HG03045 (cell line): ENCODE measurements around the gene IGSF23.
"Not testable (repeated sequence)": the region's sequence is repeated elsewhere in the genome, so short reads cannot be mapped to it uniquely, and the experiment has no call there.

Experiments
- ATAC-seq: cut with Tn5 transposase; IDR thresholded peaks from one replicate; pipeline ENCODE4 v1.9.1; 2021; ENCODE audit warnings: mild to moderate bottlenecking, moderate library complexity; ENCODE audit not compliant: unreplicated experiment

IGSF23 gene

DNA sequence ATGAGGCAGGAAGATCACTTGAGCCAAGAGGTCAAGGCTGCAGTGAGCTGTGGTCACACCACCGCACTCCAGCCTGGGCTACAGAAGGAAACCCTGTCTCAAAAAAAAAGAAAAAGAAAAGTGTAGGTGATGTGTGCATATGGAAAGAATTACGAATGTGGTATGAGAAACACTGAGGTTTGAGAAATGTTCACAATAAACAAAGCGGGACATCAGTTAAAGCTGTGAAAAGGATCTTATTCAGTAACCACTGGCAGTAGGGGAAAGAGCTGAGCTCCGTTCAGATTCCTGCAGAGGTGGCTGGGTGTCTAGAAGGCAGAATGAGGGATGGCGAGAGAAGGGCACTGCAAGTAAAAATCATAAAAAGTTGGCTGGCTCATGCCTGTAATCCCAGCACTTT lies 4.1 kb upstream of the IGSF23 start:
- ATAC-seq: no peak

DNA sequence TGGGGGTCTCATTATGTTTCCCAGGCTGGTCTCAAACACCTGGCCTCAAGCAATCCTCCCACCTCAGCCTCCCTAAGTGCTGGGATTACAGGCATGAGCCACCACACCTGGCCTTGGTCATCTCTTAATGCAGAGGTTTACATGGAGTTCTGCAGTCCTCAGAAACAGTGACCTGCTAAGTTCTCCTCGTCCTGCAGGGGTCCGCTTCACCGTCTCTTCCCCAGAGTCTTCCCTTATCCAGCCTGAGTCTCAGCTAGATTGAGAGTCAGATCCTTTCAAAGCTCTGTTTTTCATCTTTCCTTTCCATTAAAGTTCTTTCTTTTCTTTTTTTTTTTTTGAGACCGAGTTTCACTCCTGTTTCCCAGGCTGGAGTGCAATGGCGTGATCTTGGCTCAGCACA lies 2.9 kb upstream of the IGSF23 start:
- ATAC-seq: not testable (repeated sequence)

DNA sequence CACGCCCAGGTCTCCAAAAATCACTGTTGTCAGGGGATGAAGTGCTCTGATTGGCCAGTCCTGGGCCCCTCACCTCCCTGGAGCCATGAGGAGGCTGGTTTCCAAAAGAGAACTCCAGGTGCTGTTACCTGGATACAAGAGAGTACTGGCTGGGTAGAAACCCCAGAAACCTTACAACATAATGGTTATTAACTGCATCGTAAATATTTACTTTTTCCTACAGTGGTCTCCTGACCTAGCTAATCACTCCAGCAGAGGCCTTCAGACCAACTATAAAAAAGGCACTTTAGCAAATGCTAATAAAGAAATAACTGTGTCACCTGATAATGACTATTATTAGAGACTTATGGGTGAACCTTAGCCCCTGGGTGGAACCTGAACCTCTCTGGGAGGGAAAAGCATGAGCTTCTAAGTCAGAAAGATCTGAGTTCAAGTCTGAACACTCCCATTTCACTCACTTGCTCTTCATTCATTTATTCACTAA lies 1.5 kb upstream of the IGSF23 start:
- no peak for ATAC-seq

DNA sequence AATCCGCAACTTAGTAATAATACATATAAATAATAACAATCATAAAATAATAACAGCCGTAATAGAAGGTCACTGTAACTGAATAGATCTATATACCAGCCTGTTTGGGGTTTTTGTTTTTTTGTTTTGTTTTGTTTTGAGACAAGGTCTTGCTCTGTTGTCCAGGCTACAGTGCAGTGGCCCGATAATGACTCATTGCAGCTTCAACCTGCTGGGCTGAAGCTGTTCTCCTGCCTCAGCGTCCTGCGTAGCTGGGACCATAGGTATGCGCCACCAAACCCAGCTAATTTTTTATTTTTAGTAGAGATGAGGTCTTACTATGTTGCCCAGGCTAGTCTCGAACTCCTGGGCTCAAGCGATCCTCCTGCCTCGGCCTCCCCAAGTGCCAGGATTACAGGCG lies 950 bp downstream of the IGSF23 start:
- ATAC-seq: no peak

DNA sequence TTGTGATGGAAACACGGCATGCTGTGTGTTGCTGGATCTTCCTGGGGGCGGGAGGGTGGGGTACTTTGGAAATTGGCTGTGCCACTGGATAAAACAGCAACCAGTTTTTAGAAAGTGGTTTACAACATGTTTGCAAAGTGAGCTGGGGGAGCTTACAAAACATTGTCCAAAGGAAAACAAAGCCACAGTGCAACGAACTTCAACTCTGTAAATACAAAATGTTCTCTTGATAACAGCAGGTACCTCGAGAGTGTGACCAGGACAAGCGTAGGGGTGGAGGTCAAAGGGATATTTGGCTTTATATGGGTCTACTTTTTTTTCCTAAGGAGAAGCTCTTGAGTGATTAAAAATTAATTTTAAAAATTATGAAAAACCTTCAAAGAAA lies 2.5 kb downstream of the IGSF23 start:
- ATAC-seq: no peak

DNA sequence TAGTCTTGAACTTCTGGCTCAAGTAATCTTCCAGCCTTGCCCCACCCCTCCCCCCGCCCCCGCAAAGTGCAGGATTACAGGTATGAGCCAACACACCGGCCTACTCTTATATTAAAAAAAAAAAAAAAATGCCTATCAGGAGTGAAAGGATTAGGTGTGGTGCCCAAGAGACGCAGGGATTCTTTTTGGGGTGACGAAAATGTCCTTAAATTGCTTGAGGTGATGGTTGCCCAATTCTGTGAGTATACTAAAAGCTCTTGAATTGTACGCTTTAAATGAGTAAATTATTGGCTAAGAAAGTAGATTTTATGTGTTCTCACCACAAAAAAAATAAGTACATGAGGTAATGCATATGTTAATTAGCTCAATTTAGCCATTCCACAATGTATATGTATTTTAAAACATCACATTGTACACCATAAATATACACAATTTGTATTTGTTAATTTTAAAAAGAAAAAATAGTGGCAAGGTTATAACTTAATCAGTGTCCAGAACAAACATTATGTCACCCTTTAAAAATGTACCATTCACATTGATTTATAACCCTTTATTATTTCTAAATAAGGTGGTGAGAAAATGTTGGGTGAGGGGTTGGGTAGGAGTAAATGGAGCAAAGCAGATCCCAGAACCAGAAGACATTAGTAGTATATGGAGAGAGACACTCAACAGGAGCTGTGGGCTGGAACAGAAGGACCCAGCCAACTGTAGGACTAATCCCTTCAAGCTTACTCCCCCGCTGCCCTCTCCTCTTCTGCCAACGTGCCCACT lies 3.9 kb downstream of the IGSF23 start:
- no peak for ATAC-seq

DNA sequence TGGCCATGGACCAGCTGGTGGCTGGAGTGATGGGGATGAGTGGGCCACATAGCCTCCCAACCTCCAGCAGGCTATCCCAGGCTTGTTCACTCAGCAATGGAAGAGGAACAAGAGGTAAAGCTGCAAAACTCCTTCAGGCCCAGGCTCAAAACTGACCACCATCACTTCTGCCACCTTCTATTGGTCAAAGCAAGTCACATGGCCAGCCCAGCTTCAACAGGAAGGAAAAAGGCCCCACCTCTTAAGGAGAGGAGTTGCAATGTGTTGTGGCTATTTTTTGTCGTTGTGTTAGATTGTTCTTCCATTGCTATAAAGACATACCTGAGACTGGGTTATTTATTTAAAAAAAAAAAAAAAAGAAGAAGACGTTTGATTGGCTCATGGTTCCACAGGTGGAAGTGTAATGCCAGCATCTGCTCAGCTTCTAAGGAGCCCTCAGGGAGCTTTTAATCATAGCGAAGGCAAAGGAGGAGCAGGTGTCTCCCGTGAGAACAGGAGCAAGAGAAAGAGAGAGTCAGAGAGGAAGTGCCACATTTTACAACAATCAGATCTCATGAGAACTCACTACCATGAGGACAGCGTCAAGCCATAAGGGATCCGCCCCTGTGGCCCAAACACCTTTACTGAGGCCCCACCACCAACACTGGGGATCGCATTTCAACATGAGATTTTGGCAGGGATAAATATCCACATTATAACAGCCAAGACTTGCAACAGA lies 5.4 kb downstream of the IGSF23 start:
- no peak for ATAC-seq

DNA sequence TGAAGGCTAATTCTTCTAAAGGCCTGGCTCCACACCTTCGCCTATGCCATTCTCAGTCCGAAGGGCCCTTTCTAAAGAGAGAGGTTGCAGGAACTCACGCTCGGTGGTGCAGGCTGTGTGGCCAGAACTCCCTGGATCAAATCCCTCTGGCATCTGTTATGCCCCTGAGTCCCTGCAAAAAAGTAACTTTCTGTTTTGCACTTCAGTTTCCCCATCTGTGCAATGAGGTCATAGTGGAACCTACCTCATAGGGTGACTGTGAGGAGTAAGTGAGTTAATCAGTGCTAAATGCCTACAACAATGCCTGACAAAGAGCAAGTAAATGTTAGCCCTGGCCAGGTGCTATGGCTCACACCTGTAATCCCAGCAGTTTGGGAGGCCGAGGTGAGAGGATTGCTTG lies 7.3 kb downstream of the IGSF23 start:
- ATAC-seq: no peak

DNA sequence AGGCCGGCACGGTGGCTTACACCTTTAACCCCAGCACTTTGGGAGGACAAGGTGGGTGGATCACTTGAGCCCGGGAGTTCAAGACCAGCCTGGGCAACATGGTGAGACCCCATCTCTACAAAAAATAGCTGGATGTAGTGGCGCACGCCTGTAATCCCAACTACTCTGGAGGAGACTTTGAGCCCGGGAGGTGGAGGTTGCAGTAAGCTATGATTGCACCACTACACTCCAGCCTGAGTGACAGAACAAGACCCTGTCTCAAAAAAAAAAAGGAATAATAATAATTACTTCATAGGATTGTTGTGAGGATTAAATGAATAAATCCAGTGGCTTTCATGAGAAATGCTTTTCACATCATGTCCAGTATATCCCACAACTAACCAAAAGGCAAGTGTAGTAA lies 8.0 kb downstream of the IGSF23 start:
- ATAC-seq: no peak

DNA sequence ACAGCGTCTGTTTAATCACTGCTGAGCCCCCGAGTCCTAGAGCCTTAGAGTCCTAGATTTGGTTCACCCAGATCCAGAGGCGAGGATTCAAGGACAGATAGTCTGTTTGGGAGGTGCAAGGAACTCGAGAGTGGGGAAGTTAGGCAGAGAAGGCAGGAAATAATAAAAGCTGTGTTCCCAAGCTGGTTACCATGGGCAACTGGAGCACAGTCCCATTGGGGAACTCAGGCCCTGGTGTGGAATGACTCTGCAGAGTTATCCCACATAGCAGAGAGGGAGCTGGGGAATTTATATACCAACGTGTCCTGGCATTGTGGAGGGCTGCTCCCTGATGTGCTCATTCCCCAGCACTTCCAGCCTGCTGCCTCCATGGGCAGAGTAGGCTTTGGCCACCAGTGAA lies 9.7 kb downstream of the IGSF23 start:
- ATAC-seq: no peak

DNA sequence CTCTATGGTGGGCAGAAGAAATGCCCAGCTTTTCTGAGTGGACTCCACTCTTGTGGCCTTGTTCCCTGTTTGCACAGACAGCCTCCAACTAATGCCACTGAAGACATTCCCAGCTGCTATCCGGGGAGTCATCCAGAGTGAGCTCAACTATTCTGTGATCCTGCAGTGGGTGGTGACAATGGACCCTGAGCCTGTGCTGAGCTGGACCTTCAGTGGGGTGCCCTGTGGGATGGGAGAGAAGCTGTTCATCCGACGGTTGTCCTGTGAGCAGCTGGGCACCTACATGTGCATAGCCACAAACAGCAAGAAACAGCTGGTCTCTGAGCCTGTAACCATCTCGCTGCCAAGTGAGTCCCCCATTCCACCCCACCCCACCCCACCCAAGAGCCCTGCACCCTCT lies 10.3 kb downstream of the IGSF23 start:
- no peak for ATAC-seq

DNA sequence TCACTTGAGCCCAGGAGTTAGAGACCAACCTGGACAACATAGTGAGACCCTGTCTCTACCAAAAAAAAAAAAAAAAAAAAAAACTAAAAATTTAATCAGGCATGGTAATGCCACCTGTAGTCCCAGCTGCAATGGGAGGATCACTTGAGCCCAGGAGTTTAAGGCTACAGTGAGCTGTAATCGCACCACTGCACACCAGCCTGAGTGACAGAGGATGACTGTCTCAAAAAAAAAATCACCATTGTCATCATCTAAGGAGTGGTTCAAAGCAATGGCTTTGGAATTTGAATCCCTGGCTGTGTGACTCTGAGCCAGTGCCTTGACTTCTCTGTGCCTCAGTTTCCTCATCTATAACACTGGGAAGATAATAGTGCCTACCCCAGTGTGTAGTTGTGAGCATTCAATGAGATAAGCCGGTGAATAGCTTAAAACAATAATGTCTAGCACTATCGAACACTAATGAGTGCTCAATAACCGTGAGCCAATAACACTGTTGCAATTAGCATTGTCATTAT lies 11.5 kb downstream of the IGSF23 start:
- no peak for ATAC-seq

DNA sequence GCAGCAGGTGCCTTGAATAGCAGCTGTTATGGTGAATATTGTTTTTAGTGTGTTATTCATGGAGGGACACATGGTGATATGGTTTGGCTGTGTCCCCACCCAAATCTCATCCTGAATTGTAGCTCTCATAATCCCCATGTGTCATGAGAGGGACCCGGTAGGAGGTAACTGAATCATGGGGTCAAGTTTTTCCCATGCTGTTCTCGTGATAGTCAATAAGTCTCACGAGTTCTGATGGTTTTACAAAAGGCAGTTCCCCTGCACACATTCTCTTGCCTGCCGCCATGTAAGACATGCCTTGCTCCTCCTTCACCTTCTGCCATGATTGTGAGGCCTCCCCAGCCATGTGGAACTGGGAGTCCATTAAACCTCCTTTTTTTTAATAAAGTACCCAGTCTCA lies 12.3 kb downstream of the IGSF23 start:
- not testable (repeated sequence) for ATAC-seq

DNA sequence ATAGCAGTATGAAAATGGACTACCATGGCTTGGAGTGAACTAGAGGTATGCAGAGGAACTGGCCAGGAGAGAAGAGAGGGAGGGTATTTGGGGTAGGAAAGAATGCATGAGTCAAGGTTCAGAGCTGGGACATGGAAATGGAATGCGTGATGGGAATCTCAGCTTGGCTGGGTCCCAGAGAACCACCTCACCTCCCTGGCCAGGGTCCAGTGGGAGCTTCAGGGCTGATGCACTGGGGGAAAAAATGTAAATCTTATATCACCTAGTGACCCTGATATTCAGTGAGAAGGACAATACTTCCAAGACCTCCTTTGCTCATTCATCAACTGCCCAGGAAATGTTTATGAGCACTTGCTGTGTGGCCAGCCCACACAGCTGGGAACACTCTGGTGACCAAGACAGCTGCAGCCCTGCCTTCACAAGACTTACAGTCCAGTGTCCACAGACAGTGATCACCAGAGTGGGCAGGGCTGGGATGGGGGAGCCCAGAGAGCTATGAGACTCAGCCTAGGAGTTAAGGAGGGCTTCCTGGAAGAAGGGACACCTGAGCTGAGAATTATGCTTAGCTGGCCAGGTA lies 12.8 kb downstream of the IGSF23 start:
- ATAC-seq: no peak

DNA sequence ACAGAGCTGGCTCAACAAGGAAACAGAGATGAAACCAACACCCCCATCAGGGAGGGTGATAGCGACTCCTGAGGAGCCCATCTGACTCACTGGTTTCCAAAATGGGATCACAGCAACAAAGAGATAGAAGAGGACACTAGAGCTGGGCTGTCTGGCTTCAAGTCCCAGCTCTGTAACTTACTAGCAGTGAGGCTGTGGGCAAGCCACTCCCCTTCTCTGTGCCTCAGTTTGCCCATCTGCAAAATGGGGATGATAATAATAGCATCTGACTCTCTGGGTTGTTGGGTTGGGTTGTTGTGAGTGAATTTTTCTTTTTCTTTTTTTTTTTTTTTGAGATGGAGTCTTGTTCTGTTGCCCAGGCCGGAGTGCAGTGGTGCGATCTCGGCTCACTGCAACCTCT lies 14.3 kb downstream of the IGSF23 start:
- ATAC-seq: no peak

DNA sequence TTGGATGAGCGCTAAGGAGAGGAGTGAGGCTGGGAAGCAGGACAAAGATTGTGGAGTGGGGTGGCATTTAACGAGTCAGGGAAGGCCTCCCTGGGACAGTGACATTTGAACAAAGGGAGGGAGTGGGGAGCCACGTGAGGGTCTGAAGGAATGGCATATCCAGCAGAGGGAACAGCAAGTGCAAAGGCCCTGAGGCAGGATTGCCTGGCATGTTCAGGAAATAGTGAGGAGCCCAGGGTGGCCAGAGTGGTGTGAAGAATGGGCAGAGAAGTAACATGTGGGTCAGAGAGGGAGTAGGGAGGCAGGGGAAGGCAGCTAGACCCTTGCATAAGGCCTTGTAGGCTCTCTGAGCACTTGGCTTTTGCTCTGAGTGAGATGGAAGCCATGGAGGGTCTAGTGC lies 15.4 kb downstream of the IGSF23 start:
- no peak for ATAC-seq

DNA sequence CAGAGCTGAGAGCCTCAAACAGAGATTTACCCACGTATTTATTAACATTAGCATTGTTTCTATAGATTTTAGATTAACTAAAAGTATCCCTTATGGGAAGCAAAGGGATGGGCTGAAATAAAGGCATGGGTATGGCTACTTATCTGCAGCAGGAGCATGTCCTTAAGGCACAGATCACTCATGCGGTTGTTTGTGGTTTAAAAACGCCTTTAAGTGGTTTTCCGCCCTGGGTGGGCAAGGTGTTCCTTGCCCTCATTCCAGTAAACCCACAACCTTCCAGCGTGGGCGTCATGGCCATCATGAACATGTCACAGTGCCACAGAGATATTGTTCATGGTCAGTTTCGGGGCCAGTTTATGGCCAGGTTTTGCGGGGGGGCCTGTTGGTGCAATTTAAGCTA lies 18.2 kb downstream of the IGSF23 start:
- not testable (repeated sequence) for ATAC-seq

DNA sequence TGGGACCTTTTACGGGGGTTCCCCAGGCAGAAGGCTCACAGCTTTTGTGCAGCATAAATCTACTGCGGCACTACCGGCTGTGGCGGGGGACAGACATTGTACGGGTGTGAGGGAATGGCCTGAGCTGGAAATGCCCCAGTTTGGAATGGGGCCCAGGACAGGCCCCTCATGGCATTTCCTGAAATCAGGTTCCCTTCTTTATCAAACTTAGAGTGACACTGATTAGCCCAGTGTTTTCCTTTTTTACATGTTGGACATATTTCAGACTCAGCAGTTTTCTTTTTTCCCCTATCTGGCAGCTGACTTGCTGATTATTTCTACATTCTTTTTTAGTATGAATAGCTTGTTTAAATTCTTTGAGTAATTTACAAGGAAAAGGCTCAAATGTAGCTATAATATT lies 20.7 kb downstream of the IGSF23 start:
- not testable (repeated sequence) for ATAC-seq

DNA sequence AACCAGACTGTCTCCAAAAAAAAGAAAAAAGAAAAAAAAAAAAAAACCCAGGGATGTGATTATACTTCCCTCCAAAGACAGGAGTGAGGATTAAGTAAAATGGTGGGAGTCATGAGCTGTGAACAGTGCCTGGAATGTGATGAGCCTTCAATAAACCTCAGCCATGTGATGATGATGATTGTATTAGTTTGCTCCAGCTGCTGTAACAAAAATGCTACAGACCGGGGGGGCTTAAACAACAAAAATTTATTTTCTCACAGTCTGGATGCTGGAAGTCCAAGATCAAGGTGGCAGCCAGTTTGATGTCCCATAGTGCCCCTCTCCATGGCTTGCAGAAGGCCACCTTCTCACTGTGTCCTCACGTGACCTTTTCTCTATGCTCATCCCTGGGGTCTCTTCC lies 21.4 kb downstream of the IGSF23 start:
- ATAC-seq: no peak

DNA sequence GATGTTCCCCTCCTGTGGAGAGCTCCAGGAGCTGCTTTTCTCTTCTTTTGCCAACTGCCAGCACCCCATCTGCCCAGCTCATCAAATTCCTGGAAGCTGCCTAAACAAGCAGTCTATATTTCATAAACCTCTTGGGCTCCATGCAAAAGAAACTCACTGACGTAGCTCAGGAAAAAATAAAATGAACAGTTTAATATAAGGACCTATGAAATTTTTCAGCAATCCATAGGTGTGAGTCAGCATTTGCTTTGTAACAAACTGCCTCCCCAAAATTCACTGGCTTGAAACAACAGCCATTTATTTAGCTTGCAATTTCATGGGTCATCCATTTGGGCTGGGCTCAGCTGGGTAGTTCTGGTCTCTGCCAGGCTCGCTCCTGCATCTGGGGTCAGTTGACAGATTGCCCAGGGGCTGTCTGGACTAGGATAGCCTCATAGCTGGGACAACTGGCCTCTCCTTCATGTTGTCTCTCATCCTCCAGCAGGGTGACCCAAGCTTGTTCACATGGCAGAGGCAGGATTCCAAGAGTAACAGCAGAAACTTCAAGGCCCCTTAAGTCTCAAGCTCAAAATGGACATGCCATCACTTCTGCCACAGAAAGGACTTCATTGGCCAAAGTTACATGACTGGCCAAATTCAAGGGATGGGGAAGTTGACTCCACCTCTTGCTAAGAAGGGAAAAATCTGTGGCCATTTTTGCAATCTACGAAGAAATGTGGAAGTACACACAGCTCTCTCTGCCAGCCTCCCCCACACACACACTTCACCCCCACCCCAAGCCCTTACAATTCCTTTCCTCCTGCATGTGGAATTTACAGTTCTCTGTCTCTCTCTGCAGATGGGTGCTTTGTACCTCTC lies 22.4 kb downstream of the IGSF23 start:
- no peak for ATAC-seq
